ENCODE results near the gene OPTN. TPM values are rescaled to one million over a fixed set of nuclear protein-coding genes. Genes with fewer than 3 reads are reported as not detected.
A peak's percentile ranks its signal among the peaks of the same experiment; 100 is the strongest.

The OPTN gene
- total RNA-seq, 1 donor from 2014 or later = 53.4 TPM

DNA sequence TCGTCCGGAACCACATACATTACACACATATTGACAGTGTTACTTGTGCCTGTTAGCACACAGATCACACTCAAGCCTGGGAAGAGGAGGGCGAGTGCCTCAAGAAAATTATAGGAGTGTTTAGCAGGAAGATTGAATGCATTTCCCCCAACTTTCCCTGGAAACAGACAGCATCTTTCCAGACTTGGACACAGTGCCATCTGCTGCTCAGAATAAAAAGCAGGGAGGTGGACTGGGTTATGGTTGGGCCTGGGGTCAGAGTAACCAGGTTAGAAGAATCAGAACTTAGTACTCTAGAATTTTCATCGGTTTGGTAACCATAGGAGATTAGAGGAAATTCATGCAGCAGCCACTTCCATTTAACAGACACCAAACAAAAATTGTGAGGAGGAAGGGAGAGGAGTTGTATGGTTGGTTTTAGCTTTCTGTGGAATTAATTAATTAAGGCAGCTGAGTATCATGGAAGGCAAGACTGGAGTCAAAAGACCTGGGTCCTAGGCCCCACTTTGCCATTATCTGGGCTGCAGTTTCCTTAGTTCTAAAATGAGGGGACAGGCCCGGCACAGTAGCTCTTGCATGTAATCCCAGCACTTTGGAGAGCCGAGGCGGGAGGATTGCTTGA lies 43.4 kb upstream of the OPTN start:
- no peak for ATAC-seq
- Histone ChIP-seq H3K27ac (no peak overlapping the region), H3K27me3 (ENCODE audit: low read depth) (no peaks in the 10 kb centered on the region), H3K9me3 (no peaks in the 10 kb centered on the region), H3K4me1 (no peaks in the 10 kb centered on the region), H3K4me3 (no peak overlapping the region), H3K36me3 (no peaks in the 10 kb centered on the region)
- DNase-seq = no peak
- intact Hi-C loops (cut with DNase I) = no loop called here
- TF ChIP-seq, protein P1, sequence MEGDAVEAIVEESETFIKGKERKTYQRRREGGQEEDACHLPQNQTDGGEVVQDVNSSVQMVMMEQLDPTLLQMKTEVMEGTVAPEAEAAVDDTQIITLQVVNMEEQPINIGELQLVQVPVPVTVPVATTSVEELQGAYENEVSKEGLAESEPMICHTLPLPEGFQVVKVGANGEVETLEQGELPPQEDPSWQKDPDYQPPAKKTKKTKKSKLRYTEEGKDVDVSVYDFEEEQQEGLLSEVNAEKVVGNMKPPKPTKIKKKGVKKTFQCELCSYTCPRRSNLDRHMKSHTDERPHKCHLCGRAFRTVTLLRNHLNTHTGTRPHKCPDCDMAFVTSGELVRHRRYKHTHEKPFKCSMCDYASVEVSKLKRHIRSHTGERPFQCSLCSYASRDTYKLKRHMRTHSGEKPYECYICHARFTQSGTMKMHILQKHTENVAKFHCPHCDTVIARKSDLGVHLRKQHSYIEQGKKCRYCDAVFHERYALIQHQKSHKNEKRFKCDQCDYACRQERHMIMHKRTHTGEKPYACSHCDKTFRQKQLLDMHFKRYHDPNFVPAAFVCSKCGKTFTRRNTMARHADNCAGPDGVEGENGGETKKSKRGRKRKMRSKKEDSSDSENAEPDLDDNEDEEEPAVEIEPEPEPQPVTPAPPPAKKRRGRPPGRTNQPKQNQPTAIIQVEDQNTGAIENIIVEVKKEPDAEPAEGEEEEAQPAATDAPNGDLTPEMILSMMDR (IDR thresholded peaks at IDR 0.05) = peak; percentile 22

DNA sequence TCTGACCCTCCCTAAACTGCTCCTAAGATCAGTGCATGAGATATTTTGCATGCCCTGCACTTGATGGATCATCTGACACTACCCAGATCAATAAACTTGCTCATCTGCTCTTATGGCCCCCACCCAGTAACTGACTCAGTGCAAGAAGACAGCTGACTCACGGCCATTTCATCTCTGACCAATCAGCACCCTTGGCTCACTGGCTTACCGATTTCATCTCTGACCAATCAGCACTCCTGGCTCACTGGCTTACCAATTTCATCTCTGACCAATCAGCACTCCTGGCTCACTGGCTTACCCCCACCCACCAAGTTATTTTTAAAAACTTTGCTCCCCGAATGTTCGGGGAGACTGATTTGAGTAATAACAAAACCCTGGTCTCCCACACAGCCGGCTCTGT lies 37.2 kb upstream of the OPTN start:
- ATAC-seq = no peak
- DNase-seq = no peak
- TF ChIP-seq, protein P1 (IDR thresholded peaks at IDR 0.05) = no peak
- intact Hi-C loops (cut with DNase I) = no loop called here
- Histone ChIP-seq H3K9me3 (no peaks in the 10 kb centered on the region), H3K4me1 (no peaks in the 10 kb centered on the region), H3K4me3 (no peak overlapping the region), H3K27ac (no peak overlapping the region), H3K36me3 (no peaks in the 10 kb centered on the region), H3K27me3 (ENCODE audit: low read depth) (no peaks in the 10 kb centered on the region)

DNA sequence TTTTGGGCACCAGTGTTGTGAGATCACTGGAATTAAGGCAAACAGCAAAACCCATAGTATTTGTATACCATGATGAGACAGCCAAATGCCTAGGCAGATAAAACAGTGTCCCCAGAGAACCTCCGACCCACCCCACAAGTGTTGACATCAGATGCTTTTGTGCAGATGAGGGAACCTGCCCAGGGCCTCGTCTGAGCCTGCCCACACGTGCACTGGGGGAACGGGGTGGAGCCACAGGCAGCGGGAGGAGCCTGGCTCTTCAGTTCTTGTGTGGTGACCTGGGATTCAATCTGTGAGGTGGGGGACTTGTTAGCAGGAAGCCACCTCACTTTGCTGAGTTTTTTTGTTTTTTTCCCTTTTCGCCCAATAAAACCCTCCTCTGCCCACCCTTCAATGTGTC lies 33.4 kb upstream of the OPTN start:
- DNase-seq = no peak

DNA sequence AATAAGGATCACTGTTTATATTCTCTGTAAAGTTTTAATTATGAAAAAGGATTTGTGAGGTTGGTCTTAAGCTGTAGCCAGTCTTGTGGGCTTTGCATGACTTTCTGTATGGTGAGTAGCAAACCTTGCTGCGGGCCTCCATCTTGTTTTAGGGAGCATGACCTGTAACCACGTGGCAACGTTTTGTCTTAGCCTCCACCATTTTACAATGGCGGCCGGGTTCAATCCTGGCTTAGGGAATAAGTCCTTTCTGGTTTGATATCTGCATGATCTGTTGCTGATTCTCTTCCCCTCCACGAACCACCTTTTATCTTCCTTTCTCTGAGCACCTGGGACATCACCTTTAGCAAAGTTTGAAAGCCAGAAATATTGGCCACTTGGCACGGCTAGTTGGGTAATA lies 32.5 kb upstream of the OPTN start:
- TF ChIP-seq, protein P1 (IDR thresholded peaks at IDR 0.05) = no peak
- DNase-seq (no peak), ATAC-seq (no peak)
- Histone ChIP-seq H3K9me3 (no peaks in the 10 kb centered on the region), H3K4me3 (no peak overlapping the region), H3K27me3 (ENCODE audit: low read depth) (no peaks in the 10 kb centered on the region), H3K4me1 (no peaks in the 10 kb centered on the region), H3K36me3 (no peaks in the 10 kb centered on the region), H3K27ac (no peak overlapping the region)
- intact Hi-C loops (cut with DNase I) = no loop called here

More for the DNA sequence above, 33.4 kb upstream of the OPTN start:
- no peaks in the 10 kb centered on the region for H3K9me3 ChIP-seq
- no peak for ATAC-seq
- intact Hi-C loops (cut with DNase I) = no loop called here
- TF ChIP-seq, protein P1 (IDR thresholded peaks at IDR 0.05) = no peak
- H3K4me1 ChIP-seq = no peaks in the 10 kb centered on the region
- H3K27ac ChIP-seq = no peak overlapping the region
- no peak overlapping the region for H3K4me3 ChIP-seq
- H3K36me3 ChIP-seq = no peaks in the 10 kb centered on the region
- no peaks in the 10 kb centered on the region for H3K27me3 ChIP-seq (ENCODE audit: low read depth)

DNA sequence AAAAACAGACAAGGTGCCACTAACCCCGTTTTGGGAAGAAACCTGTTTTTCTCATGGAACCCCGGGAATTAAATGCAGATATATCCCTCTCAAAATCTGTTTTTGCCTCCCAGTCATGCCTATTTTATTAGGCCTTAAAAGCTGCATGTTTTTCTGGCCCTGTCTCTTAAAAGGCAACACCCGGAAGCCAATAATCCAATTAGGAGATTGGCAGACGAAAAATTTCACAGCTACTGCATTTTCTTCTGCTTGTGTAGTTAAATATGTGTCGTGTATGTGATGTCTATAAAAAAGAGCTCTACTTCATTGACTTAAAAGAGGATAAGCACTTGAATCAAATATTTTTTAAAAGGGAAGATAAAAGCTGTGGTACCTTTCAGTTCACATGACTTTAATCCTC lies 31.9 kb upstream of the OPTN start:
- no peaks in the 10 kb centered on the region for H3K4me1 ChIP-seq
- H3K4me3 ChIP-seq = no peak overlapping the region
- no peak overlapping the region for H3K27ac ChIP-seq
- no peak for ATAC-seq
- no peaks in the 10 kb centered on the region for H3K36me3 ChIP-seq
- TF ChIP-seq, protein P1 (IDR thresholded peaks at IDR 0.05) = no peak
- intact Hi-C loops (cut with DNase I) = no loop called here
- H3K27me3 ChIP-seq (ENCODE audit: low read depth) = no peaks in the 10 kb centered on the region
- no peaks in the 10 kb centered on the region for H3K9me3 ChIP-seq
- no peak for DNase-seq
